HCT116 (cell line): Measurements from ENCODE around the gene KRT38. TPM values are rescaled to one million over a fixed set of nuclear protein-coding genes. Genes with fewer than 3 reads are reported as not detected.

ENCODE experiments used
- ATAC-seq: fragments of 200-7000 bp; cut with Tn5 transposase; 2 replicates; pipeline ENCODE4 v1.9.1; 2020; ENCODE audit warnings: mild to moderate bottlenecking, moderate library complexity
- BruUV-seq: library from RNA; stranded (reverse); fragments of 400-500 nt; replicated peaks from 2 replicates; lab custom pipeline; 2021; lab: Mats Ljungman, UMichigan
- CTCF ChIA-PET: fragments of 300-600 bp; sonication (Branson Sonifier 250); formaldehyde crosslinking; loops from one replicate; lab custom pipeline; 2021; ENCODE audit warnings: antibody characterized with exemption; lab: Charles Lee
- POLR2A ChIA-PET: fragments of 300-600, 350-600 bp; sonication (Branson Sonifier 250); formaldehyde crosslinking; loops from one replicate; lab custom pipeline; 2021; ENCODE audit warnings: antibody characterized with exemption; lab: Charles Lee
- RAD21 ChIA-PET, 2 experiments: fragments of 300-600 bp; sonication (Branson Sonifier 250); formaldehyde crosslinking; loops; one replicate each; lab custom pipeline; 2023; ENCODE audit warnings: low total read pairs in 2 of 2; ENCODE audit not compliant: uncharacterized antibody in 2 of 2, unreplicated experiment in 2 of 2, low non-redundant PET in 1 of 2; lab: Charles Lee
- DNase-seq: peaks from one replicate; pipeline ENCODE4 v3.0.0-alpha.2; 2010; ENCODE audit warnings: low read depth, low spot score
- H2AFZ ChIP-seq: fragments of 200-600 bp; shearing (Covaris generic), sonication (generic); 2 replicates; pipeline ENCODE4 v1.6.1; 2017; ENCODE audit warnings: low read depth, mixed run types, mixed read lengths, antibody characterized with exemption, low read length; ENCODE audit not compliant: poor library complexity, severe bottlenecking
- H3K27ac ChIP-seq: 2 replicates; pipeline ENCODE4 v1.5.1; 2012; ENCODE audit warnings: low read depth, low read length
- H3K27me3 ChIP-seq: fragments of 200-600 bp; sonication (generic); 2 replicates; pipeline ENCODE4 v1.6.1; 2016; ENCODE audit warnings: mixed run types, low read length, mixed read lengths; ENCODE audit not compliant: insufficient read depth
- H3K36me3 ChIP-seq, 2 experiments: fragments of 200-500 bp in 1 of 2; fragments of 200-600 bp in 1 of 2; sonication (Bioruptor generic) in 1 of 2; sonication (generic) in 1 of 2; 2 replicates each; pipeline versions ENCODE4 v1.5.1 to v1.6.1; 2014 to 2016; ENCODE audit warnings: low read length in 2 of 2, inconsistent platforms in 1 of 2, mixed read lengths in 1 of 2, mixed run types in 1 of 2; ENCODE audit not compliant: insufficient read depth in 2 of 2, control insufficient read depth in 1 of 2
- H3K4me1 ChIP-seq, 2 experiments: fragments of 200-600 bp in 1 of 2; sonication (generic) in 1 of 2; 2 replicates each; pipeline versions ENCODE4 v1.5.1 to v1.6.1; 2012 to 2017; ENCODE audit warnings: low read length in 2 of 2, inconsistent platforms in 1 of 2, mild to moderate bottlenecking in 1 of 2, mixed read lengths in 1 of 2, mixed run types in 1 of 2, moderate library complexity in 1 of 2; ENCODE audit not compliant: insufficient read depth in 2 of 2, control insufficient read depth in 1 of 2
- H3K4me2 ChIP-seq: fragments of 200-600 bp; sonication (generic); 2 replicates; pipeline ENCODE4 v1.6.1; 2017; ENCODE audit warnings: mixed run types, low read length, mixed read lengths
- H3K4me3 ChIP-seq, 2 experiments: fragments of 200-600 bp in 1 of 2; sonication (generic) in 1 of 2; replicated peaks in 1 of 2; 2 replicates each; pipeline ENCODE4 v1.5.1; 2011 to 2016; ENCODE audit warnings: low read length in 2 of 2, control low read depth in 1 of 2, low read depth in 1 of 2, mild to moderate bottlenecking in 1 of 2, mixed read lengths in 1 of 2, mixed run types in 1 of 2
- H3K79me2 ChIP-seq: fragments of 200-600 bp; sonication (generic); 2 replicates; pipeline ENCODE4 v1.6.1; 2017; ENCODE audit warnings: mild to moderate bottlenecking, mixed run types, low read length, moderate library complexity, mixed read lengths; ENCODE audit not compliant: insufficient read depth
- H3K9ac ChIP-seq: fragments of 200-600 bp; sonication (generic); 2 replicates; pipeline ENCODE4 v1.6.1; 2016; ENCODE audit warnings: low read length, mixed read lengths
- H3K9me2 ChIP-seq: fragments of 200-600 bp; sonication (generic), shearing (Covaris generic); 2 replicates; pipeline ENCODE4 v1.6.1; 2017; ENCODE audit warnings: mixed run types, mild to moderate bottlenecking, moderate library complexity; ENCODE audit not compliant: insufficient read depth
- H3K9me3 ChIP-seq, 2 experiments: fragments of 200-500 bp in 1 of 2; fragments of 200-600 bp in 1 of 2; sonication (Bioruptor generic) in 1 of 2; sonication (generic) in 1 of 2; 2 replicates each; pipeline ENCODE4 v1.6.1; 2014 to 2017; ENCODE audit warnings: low read length in 2 of 2, mixed read lengths in 2 of 2, inconsistent platforms in 1 of 2, low read depth in 1 of 2, mild to moderate bottlenecking in 1 of 2, mixed run types in 1 of 2, moderate library complexity in 1 of 2; ENCODE audit not compliant: control insufficient read depth in 1 of 2, insufficient read depth in 1 of 2
- H4K20me1 ChIP-seq: fragments of 200-600 bp; sonication (generic), shearing (Covaris generic); 2 replicates; pipeline ENCODE4 v1.6.1; 2017; ENCODE audit warnings: mixed run types, mild to moderate bottlenecking, moderate library complexity; ENCODE audit not compliant: insufficient read depth
- CBX3 ChIP-seq: IDR thresholded peaks from 2 replicates; pipeline ENCODE4 v1.6.1; 2012; ENCODE audit warnings: low read depth
- CEBPB ChIP-seq: IDR thresholded peaks from 2 replicates; pipeline ENCODE4 v1.6.1; 2012; ENCODE audit warnings: low read depth
- EGR1 ChIP-seq: IDR thresholded peaks from 2 replicates; pipeline ENCODE4 v1.6.1; 2012; ENCODE audit warnings: low read depth
- ELF1 ChIP-seq: IDR thresholded peaks from 2 replicates; pipeline ENCODE4 v1.6.1; 2012; ENCODE audit warnings: low read depth, borderline replicate concordance
- EZH2 ChIP-seq: fragments of 200-600 bp; sonication (generic); IDR thresholded peaks from 2 replicates; pipeline ENCODE4 v1.6.1; 2017; ENCODE audit warnings: antibody characterized with exemption, mixed run types
- EZH2phosphoT487 ChIP-seq: fragments of 200-600 bp; IDR thresholded peaks from 2 replicates; pipeline ENCODE4 v1.6.1; 2018; ENCODE audit warnings: antibody characterized with exemption, borderline replicate concordance
- FOSL1 ChIP-seq: IDR thresholded peaks from 2 replicates; pipeline ENCODE4 v1.6.1; 2012; ENCODE audit warnings: low read depth
- JUND ChIP-seq: IDR thresholded peaks from 2 replicates; pipeline ENCODE4 v1.6.1; 2012
- POLR2AphosphoS5 ChIP-seq: IDR thresholded peaks from 2 replicates; pipeline ENCODE4 v1.6.1; 2011; ENCODE audit warnings: mild to moderate bottlenecking, low read depth, low read length, moderate library complexity
- RAD21 ChIP-seq: IDR thresholded peaks from 2 replicates; pipeline ENCODE4 v1.6.1; 2012; ENCODE audit warnings: low read depth, mild to moderate bottlenecking
- SIN3A ChIP-seq: IDR thresholded peaks from 2 replicates; pipeline ENCODE4 v1.6.1; 2012; ENCODE audit warnings: low read depth
- SRF ChIP-seq: IDR thresholded peaks from 2 replicates; pipeline ENCODE4 v1.6.1; 2012; ENCODE audit warnings: low read depth
- TCF7L2 ChIP-seq: IDR thresholded peaks from 2 replicates; pipeline ENCODE4 v1.7.0; 2011; ENCODE audit warnings: borderline replicate concordance, inconsistent platforms; ENCODE audit not compliant: insufficient read depth, insufficient read length; ENCODE audit errors: extremely low read depth
- ZNF274 ChIP-seq: fragments of 200-500 bp; sonication (Bioruptor generic); IDR thresholded peaks from 2 replicates; pipeline ENCODE4 v1.6.1; 2014; ENCODE audit warnings: mild to moderate bottlenecking, low read depth, low read length, inconsistent platforms
- intact Hi-C: fragments of 100-400 bp; cut with micrococcal nuclease; formaldehyde crosslinking; loops from 2 replicates; pipeline ENCODE4 v1.10.0; 2022
- total RNA-seq: library from RNA; stranded (reverse); gene quantifications from one replicate; pipeline ENCODE4 v1.2.1, GENCODE V29; 2021; ENCODE audit not compliant: unreplicated experiment
- TF ChIP-seq, protein P1 (sequence below): IDR thresholded peaks from 2 replicates; pipeline ENCODE4 v1.6.1; 2012
- TF ChIP-seq, protein P2 (sequence below): IDR thresholded peaks from 2 replicates; pipeline ENCODE4 v1.6.1; 2012; ENCODE audit warnings: low read depth
- TF ChIP-seq, protein P3 (sequence below), 3 experiments: fragments of 200-600 bp in 1 of 3; sonication (generic) in 1 of 3; IDR thresholded peaks in 2 of 3; conservative IDR thresholded peaks in 1 of 3; 2 replicates each; pipeline ENCODE4 v1.5.1; 2012 to 2017; ENCODE audit warnings: low read depth in 2 of 3, low read length in 2 of 3, antibody characterized with exemption in 1 of 3, borderline replicate concordance in 1 of 3, control low read depth in 1 of 3, mild to moderate bottlenecking in 1 of 3, mixed read lengths in 1 of 3, mixed run types in 1 of 3, moderate library complexity in 1 of 3; ENCODE audit not compliant: insufficient read depth in 1 of 3
- TF ChIP-seq, protein P4 (sequence below): IDR thresholded peaks from 2 replicates; pipeline ENCODE4 v1.6.1; 2012

Gene KRT38
- total RNA-seq, 1 experiment from 2014 or later: not detected

DNA sequence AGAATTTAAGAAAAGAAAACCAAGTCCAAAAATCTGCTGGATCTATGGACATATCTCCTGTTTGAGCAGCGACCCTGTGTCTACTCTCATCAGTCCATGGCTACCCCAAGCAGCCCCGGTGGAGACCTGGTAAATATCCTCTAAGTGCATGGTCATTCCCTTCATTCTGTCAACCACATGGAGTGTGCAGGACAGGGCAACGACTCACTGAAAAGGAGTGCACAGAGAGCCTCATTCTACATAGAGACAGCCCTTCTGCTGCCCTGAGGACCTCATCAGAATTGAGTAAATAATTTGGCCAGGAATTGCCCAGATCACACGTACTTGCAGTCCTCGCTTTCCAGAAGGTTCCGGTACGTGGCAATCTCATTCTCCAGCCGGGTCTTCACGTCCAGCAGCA, 3.0 kb downstream of the KRT38 start:
- no peaks in the 10 kb centered on the region for H3K27me3 ChIP-seq
- POLR2A ChIA-PET: no interaction called here
- H2AFZ ChIP-seq: no peak overlapping the region
- ATAC-seq: no peak
- H3K36me3 ChIP-seq: no peaks in the 10 kb centered on the region
- H3K79me2 ChIP-seq: no peaks in the 10 kb centered on the region
- no peaks in the 10 kb centered on the region for H3K4me1 ChIP-seq
- H3K4me2 ChIP-seq: no peak overlapping the region
- no peak overlapping the region for H3K9ac ChIP-seq
- DNase-seq: no peak
- no peaks in the 10 kb centered on the region for H3K9me2 ChIP-seq
- H4K20me1 ChIP-seq: no peaks in the 10 kb centered on the region
- no peaks in the 10 kb centered on the region for H3K9me3 ChIP-seq
- TF ChIP-seq, protein P1, sequence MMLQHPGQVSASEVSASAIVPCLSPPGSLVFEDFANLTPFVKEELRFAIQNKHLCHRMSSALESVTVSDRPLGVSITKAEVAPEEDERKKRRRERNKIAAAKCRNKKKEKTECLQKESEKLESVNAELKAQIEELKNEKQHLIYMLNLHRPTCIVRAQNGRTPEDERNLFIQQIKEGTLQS: no peak
- TF ChIP-seq, protein P2, sequence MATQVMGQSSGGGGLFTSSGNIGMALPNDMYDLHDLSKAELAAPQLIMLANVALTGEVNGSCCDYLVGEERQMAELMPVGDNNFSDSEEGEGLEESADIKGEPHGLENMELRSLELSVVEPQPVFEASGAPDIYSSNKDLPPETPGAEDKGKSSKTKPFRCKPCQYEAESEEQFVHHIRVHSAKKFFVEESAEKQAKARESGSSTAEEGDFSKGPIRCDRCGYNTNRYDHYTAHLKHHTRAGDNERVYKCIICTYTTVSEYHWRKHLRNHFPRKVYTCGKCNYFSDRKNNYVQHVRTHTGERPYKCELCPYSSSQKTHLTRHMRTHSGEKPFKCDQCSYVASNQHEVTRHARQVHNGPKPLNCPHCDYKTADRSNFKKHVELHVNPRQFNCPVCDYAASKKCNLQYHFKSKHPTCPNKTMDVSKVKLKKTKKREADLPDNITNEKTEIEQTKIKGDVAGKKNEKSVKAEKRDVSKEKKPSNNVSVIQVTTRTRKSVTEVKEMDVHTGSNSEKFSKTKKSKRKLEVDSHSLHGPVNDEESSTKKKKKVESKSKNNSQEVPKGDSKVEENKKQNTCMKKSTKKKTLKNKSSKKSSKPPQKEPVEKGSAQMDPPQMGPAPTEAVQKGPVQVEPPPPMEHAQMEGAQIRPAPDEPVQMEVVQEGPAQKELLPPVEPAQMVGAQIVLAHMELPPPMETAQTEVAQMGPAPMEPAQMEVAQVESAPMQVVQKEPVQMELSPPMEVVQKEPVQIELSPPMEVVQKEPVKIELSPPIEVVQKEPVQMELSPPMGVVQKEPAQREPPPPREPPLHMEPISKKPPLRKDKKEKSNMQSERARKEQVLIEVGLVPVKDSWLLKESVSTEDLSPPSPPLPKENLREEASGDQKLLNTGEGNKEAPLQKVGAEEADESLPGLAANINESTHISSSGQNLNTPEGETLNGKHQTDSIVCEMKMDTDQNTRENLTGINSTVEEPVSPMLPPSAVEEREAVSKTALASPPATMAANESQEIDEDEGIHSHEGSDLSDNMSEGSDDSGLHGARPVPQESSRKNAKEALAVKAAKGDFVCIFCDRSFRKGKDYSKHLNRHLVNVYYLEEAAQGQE: no peak
- TF ChIP-seq SIN3A (no peak), SRF (no peak), EZH2 (no peak), JUND (no peak), ZNF274 (no peak), TCF7L2 (no peak), EGR1 (no peak), FOSL1 (no peak), RAD21 (no peak), CEBPB (no peak), POLR2AphosphoS5 (no peak), EZH2phosphoT487 (no peak), CBX3 (no peak), ELF1 (no peak)
- TF ChIP-seq, protein P3, sequence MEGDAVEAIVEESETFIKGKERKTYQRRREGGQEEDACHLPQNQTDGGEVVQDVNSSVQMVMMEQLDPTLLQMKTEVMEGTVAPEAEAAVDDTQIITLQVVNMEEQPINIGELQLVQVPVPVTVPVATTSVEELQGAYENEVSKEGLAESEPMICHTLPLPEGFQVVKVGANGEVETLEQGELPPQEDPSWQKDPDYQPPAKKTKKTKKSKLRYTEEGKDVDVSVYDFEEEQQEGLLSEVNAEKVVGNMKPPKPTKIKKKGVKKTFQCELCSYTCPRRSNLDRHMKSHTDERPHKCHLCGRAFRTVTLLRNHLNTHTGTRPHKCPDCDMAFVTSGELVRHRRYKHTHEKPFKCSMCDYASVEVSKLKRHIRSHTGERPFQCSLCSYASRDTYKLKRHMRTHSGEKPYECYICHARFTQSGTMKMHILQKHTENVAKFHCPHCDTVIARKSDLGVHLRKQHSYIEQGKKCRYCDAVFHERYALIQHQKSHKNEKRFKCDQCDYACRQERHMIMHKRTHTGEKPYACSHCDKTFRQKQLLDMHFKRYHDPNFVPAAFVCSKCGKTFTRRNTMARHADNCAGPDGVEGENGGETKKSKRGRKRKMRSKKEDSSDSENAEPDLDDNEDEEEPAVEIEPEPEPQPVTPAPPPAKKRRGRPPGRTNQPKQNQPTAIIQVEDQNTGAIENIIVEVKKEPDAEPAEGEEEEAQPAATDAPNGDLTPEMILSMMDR (IDR thresholded peaks at IDR 0.05 in 2 of 3, conservative IDR thresholded peaks at IDR 0.05 in 1 of 3; ENCODE audit: borderline replicate concordance in 1 of 3, insufficient read depth in 1 of 3, low read depth in 2 of 3, low read length in 2 of 3): no peak
- TF ChIP-seq, protein P4, sequence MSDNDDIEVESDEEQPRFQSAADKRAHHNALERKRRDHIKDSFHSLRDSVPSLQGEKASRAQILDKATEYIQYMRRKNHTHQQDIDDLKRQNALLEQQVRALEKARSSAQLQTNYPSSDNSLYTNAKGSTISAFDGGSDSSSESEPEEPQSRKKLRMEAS: no peak
- TF ChIP-seq, all 23 proteins: peak for 0
- CTCF ChIA-PET: no interaction called here
- Histone ChIP-seq H3K4me3 (no peak overlapping the region), H3K27ac (no peak overlapping the region)
- RAD21 ChIA-PET: no interaction called here
- intact Hi-C loops: no loop called here
- BruUV-seq: no TSS peak
